HEK293 (cell line): ENCODE results near the gene RABGEF1.

Experiments used
- AEBP2 ChIP-seq: fragments of 450-650 bp; formaldehyde crosslinking; IDR thresholded peaks from 2 replicates; pipeline ENCODE4 v1.5.1; 2016; ENCODE audit warnings: missing biosample characterization, missing genetic modification characterization, borderline replicate concordance
- KLF1 ChIP-seq: fragments of 450-650 bp; formaldehyde crosslinking; IDR thresholded peaks from 2 replicates; pipeline ENCODE4 v1.5.1; 2016; ENCODE audit warnings: missing biosample characterization, missing genetic modification characterization
- YY1 ChIP-seq: fragments of 450-650 bp; formaldehyde crosslinking; IDR thresholded peaks from 2 replicates; pipeline ENCODE4 v1.5.1; 2018; ENCODE audit warnings: missing biosample characterization, missing genetic modification characterization
- ZBTB8A ChIP-seq: fragments of 450-650 bp; formaldehyde crosslinking; IDR thresholded peaks from 2 replicates; pipeline ENCODE4 v1.5.1; 2016; ENCODE audit warnings: missing biosample characterization, missing genetic modification characterization
- ZNF140 ChIP-seq: fragments of 450-650 bp; formaldehyde crosslinking; IDR thresholded peaks from 2 replicates; pipeline ENCODE4 v1.5.1; 2016; ENCODE audit warnings: missing biosample characterization, missing genetic modification characterization
- ZNF274 ChIP-seq, 2 experiments: fragments of 200-500 bp in 1 of 2; fragments of 450-650 bp in 1 of 2; sonication (Bioruptor generic) in 1 of 2; formaldehyde crosslinking in 1 of 2; IDR thresholded peaks; 2 replicates each; pipeline versions ENCODE4 v1.5.1 to v1.6.1; 2014 to 2016; ENCODE audit warnings: borderline replicate concordance in 1 of 2, inconsistent platforms in 1 of 2, low read length in 1 of 2, missing biosample characterization in 1 of 2, missing genetic modification characterization in 1 of 2
- ZNF639 ChIP-seq: fragments of 450-650 bp; formaldehyde crosslinking; IDR thresholded peaks from 2 replicates; pipeline ENCODE4 v1.5.1; 2016; ENCODE audit warnings: missing biosample characterization, missing genetic modification characterization
- TF ChIP-seq, protein P1 (sequence below): fragments of 450-650 bp; formaldehyde crosslinking; IDR thresholded peaks from 2 replicates; pipeline ENCODE4 v1.5.1; 2016; ENCODE audit warnings: missing biosample characterization, missing genetic modification characterization

- TF ChIP-seq ZNF140 (no peak), ZNF639 (tag by site-specific recombination) (no peak), KLF1 (no peak), ZBTB8A (tag by site-specific recombination) (no peak), YY1 (tag by site-specific recombination) (no peak), ZNF274 (IDR thresholded peaks at IDR 0.05; ENCODE audit: low read length) (no peak), ZNF274 (tag by site-specific recombination; IDR thresholded peaks at IDR 0.05; ENCODE audit: borderline replicate concordance) (no peak), AEBP2 (tag by site-specific recombination) (no peak)
- TF ChIP-seq, protein P1, sequence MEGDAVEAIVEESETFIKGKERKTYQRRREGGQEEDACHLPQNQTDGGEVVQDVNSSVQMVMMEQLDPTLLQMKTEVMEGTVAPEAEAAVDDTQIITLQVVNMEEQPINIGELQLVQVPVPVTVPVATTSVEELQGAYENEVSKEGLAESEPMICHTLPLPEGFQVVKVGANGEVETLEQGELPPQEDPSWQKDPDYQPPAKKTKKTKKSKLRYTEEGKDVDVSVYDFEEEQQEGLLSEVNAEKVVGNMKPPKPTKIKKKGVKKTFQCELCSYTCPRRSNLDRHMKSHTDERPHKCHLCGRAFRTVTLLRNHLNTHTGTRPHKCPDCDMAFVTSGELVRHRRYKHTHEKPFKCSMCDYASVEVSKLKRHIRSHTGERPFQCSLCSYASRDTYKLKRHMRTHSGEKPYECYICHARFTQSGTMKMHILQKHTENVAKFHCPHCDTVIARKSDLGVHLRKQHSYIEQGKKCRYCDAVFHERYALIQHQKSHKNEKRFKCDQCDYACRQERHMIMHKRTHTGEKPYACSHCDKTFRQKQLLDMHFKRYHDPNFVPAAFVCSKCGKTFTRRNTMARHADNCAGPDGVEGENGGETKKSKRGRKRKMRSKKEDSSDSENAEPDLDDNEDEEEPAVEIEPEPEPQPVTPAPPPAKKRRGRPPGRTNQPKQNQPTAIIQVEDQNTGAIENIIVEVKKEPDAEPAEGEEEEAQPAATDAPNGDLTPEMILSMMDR (tag by site-specific recombination), result no peak
Observed at GRCh38 chr7:66747385-66747784, 6.9 kb downstream of the RABGEF1 start.
